Measurements from ENCODE around the gene ECI2. TPM values are rescaled to one million over a fixed set of nuclear protein-coding genes. Genes with fewer than 3 reads are reported as not detected.

The ECI2 gene
- total RNA-seq, 1 donor: 85.1 TPM

DNA sequence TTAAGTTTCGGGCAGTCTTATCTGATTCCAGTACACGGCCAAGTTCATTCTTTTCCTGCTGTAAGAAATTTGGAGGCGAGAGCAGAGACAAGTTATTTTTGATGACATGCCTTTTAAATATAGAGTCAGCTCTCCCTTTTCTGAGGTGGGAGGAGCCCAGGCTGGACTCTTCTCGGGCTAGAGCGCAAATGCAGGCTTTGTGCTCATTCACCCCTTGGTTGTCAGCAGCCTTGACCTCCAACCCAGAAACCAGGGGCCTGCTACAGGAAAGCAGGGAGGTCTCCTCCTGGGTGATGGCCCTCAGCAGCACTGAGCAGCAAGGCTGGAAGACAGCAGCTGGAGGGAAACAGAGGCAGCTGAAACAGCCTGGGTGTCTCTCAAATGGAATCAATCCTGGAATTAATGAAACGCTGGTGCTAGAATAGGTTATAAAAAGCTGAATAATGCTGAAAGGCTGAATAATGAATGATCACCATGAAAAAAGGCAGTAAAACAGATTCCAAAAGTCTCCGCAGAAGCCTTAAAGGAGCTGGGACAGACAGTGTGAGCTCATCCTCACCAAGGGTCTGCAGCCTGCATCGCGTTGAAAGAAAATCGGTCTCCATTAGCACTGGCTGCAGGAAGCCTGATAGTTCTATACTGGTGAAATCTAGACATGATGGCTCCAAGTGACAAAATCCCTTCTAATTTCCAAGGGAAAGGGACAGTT, 28.2 kb upstream of the ECI2 start:
- no peak overlapping the region for H3K4me3 ChIP-seq (ENCODE audit: low read depth, low read length)
- no peak for DNase-seq (ENCODE audit: low read depth)
- TF ChIP-seq, protein P1, sequence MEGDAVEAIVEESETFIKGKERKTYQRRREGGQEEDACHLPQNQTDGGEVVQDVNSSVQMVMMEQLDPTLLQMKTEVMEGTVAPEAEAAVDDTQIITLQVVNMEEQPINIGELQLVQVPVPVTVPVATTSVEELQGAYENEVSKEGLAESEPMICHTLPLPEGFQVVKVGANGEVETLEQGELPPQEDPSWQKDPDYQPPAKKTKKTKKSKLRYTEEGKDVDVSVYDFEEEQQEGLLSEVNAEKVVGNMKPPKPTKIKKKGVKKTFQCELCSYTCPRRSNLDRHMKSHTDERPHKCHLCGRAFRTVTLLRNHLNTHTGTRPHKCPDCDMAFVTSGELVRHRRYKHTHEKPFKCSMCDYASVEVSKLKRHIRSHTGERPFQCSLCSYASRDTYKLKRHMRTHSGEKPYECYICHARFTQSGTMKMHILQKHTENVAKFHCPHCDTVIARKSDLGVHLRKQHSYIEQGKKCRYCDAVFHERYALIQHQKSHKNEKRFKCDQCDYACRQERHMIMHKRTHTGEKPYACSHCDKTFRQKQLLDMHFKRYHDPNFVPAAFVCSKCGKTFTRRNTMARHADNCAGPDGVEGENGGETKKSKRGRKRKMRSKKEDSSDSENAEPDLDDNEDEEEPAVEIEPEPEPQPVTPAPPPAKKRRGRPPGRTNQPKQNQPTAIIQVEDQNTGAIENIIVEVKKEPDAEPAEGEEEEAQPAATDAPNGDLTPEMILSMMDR (IDR thresholded peaks at IDR 0.05; ENCODE audit: insufficient read depth, low read depth, low read length): no peak

DNA sequence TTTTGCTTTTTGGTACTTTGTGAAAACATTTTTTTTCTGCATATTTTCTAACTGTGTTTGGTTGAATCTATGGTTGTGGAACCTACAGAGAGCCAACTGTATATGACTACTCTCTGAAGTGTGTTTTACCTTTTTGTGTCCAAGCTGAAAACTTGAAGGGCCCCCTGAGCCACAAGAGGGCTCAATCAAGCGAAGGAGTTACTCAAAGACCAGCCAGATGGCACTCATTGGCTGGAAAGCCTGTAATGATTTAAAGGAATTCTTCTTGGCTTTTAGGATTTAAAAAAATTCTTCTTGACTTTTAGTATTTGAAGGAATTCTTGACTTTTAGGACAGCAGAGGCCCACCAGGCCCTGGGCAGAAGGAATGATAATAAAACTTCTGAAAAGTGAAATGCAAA, 27.0 kb upstream of the ECI2 start:
- TF ChIP-seq, protein P1 (IDR thresholded peaks at IDR 0.05; ENCODE audit: insufficient read depth, low read depth, low read length): no peak
- no peak overlapping the region for H3K4me3 ChIP-seq (ENCODE audit: low read depth, low read length)
- DNase-seq (ENCODE audit: low read depth): no peak

DNA sequence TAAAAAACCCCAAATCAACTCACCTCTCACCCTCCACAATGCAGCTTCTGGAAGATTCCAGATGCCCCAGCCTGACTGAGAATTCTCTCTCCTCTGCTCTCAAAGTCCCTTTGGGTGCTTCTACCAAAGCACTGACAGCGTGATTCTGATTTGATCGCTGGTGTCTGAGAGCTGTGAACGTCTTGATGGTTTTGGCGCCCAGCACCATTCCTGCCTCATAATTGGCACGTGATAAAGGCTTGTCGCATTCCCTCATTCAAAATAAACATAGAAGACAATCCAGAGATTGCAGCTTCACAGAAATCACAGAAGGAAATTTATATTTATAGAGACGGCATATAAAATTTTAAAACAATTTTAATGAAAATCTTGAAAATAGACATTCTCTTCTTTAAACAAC, 24.1 kb upstream of the ECI2 start:
- TF ChIP-seq, protein P1 (IDR thresholded peaks at IDR 0.05; ENCODE audit: insufficient read depth, low read depth, low read length): no peak
- DNase-seq (ENCODE audit: low read depth): no peak
- no peak overlapping the region for H3K4me3 ChIP-seq (ENCODE audit: low read depth, low read length)

DNA sequence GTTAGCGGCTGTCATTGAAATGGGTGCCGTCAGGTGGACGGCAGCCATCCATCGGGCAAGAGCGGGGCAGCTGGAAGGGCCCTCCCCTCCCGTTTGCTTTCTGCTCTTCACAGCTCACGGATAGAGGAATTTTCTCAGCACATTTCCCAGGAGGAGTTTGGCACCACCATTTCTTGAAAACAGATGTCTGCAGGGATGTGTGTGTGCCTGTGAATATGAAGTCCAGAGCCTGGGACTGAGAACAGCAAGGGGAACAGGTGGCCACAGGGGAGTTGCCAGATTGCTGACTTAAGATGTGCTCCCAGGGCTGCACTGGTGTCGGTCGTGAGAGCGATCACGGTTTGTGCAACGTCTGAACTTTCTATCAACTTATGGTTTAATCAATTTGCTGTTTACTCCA, 22.1 kb upstream of the ECI2 start:
- TF ChIP-seq, protein P1 (IDR thresholded peaks at IDR 0.05; ENCODE audit: insufficient read depth, low read depth, low read length): no peak
- H3K4me3 ChIP-seq (ENCODE audit: low read depth, low read length): no peak overlapping the region
- no peak for DNase-seq (ENCODE audit: low read depth)

DNA sequence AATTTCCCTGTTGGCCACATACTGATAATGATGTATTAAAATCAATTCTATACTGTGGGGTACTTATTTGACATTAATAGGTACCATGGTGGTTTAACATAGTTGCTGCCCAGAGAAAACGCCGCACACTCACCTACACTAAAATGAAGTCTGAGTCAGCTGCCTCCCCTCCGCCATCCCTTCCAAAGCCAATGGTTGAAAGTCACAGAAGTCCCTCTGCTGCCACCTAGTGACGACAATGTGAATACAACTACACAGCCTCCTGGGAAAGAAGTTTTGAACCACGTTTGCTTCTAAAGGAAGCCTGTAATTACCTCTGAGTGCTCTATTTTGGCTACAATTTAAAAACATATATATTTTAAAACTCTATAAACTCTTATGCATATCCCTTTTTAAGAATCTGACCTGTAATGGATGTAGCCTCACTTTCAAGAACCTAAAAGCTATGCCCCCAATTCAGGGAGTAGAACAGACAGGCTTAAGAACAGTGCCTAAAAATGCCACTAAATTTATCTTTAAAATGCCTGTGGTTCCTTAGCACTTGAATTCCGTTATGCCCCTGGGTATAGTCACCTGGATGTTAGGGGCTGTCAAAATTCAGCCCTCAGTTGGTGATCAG, 20.6 kb upstream of the ECI2 start:
- peak; percentile 86 for DNase-seq (ENCODE audit: low read depth)
- no peak overlapping the region for H3K4me3 ChIP-seq (ENCODE audit: low read depth, low read length)
- TF ChIP-seq, protein P1 (IDR thresholded peaks at IDR 0.05; ENCODE audit: insufficient read depth, low read depth, low read length): peak; percentile 91

DNA sequence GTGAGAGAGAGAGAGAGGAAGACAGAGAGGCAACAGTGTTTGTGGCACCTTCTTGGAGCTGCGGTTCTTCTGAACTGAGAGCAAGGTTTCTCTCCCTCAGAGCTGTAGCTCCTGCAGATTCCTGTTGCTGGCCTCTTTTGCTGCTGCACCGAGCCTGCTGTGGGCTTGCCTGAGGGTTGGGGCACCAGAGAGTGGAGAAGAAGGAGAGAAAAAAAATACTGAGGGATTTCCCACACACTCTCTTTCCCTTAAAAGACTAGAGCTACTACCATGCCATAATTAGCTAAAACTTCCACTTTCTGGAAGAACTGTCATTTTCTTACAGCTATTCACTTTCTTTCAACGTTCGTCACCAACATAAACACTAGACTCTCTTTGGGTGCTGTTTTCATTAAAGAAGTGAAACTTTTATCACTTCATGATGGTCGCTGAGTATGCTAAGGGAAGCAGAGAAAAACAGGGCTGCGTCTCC, 18.2 kb upstream of the ECI2 start:
- TF ChIP-seq, protein P1 (IDR thresholded peaks at IDR 0.05; ENCODE audit: insufficient read depth, low read depth, low read length): no peak
- DNase-seq (ENCODE audit: low read depth): no peak

More for the DNA sequence above, 18.2 kb upstream of the ECI2 start:
- no peak overlapping the region for H3K4me3 ChIP-seq (ENCODE audit: low read depth, low read length)

Measured in fibroblast of villous mesenchyme (primary cell).